ENCODE measurements around the gene PLA2G2C. TPM values are rescaled to one million over a fixed set of nuclear protein-coding genes. Genes with fewer than 3 reads are reported as not detected.
"Not testable (repeated sequence)": the region's sequence is repeated elsewhere in the genome, so short reads cannot be mapped to it uniquely, and the experiment has no call there.

PLA2G2C gene
- total and polyA plus RNA-seq, 9 donors, result 0.02 TPM; not detected in 8

DNA sequence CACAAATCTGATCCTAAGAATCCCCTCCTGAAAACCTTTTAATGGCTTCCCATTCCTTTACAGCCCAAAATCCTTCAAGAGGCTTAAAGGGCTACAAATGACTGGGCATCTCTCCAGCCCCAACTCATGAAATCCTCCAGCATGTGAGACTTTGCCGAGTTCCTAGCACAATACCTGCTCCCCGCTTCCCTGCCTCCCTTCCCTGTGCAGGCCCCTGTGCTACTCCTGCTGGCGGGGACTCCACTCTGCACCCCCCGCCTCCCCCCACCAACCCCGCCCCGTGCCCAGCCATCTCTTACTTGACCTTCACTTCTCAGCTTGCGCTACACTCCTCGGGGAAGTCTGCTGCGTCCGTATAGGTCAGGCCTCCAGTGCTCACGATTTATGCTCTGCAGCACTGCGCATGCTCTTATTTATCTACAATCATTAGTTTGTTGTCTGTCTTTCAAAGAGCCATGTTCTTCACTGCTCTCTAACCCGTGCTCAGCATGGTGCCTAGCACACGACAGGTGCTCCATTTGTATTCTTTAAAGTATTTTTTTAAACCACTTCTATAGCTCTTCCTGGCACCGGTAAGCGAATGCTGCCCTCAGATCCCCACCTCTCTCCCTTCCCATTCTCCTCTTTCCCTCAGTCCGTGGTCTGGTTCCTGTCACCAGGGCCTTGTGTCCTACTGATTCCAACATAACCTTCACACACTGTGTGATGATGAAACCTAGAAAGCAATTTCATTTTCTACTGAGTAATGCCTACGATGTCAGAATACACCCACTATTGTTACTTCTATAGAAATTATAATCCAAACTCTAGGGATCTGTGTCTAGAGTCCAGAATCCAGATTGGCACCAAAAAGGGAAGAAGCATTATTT lies 37.5 kb upstream of the PLA2G2C start:
- no peak overlapping the region for H3K27ac ChIP-seq
- H3K9me3 ChIP-seq, result no peaks in the 10 kb centered on the region
- no peak for TF ChIP-seq CTCF (IDR thresholded peaks at IDR 0.05)
- no peak for TF ChIP-seq EP300 (IDR thresholded peaks at IDR 0.05)
- no peak for TF ChIP-seq POLR2A (IDR thresholded peaks at IDR 0.05)
- H3K27me3 ChIP-seq, result no peaks in the 10 kb centered on the region
- H3K4me1 ChIP-seq (ENCODE audit: insufficient read depth), result no peaks in the 10 kb centered on the region
- no peaks in the 10 kb centered on the region for H3K36me3 ChIP-seq
- H3K4me3 ChIP-seq, result no peak overlapping the region
- intact Hi-C loops (cut with DNase I), result no loop called here
- 25 to 30% (median 28%) methylated on average over 18 of the region's 18 CpGs for WGBS, 3 donors
- DNase-seq, result no peak

DNA sequence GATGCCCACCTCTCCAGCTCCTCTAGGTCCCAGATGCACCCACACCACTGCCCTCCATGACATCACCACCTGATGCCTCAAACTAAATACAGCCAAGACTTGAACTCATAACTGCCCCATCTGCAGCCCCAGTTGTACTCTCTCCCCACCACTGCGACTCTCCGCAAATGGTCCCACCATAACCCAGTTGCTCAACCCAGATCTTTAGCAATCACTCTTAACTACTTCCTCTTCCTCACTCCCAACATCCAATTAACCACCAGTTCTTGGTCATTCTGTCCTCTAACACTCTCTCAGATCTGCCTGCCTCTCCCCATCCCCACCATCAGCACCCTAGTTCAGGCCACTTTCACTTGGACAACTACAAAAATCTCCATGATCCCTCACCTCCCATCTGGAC lies 36.8 kb upstream of the PLA2G2C start:
- DNase-seq, result no peak
- Histone ChIP-seq H3K4me3 (no peak overlapping the region), H3K4me1 (ENCODE audit: insufficient read depth) (no peaks in the 10 kb centered on the region), H3K9me3 (no peaks in the 10 kb centered on the region), H3K36me3 (no peaks in the 10 kb centered on the region), H3K27ac (no peak overlapping the region), H3K27me3 (no peaks in the 10 kb centered on the region)
- WGBS, 3 donors, result 93 to 98% (median 97%) methylated on average over 2 of the region's 2 CpGs
- no peak for TF ChIP-seq POLR2A (IDR thresholded peaks at IDR 0.05)
- no peak for TF ChIP-seq CTCF (IDR thresholded peaks at IDR 0.05)
- TF ChIP-seq EP300 (IDR thresholded peaks at IDR 0.05), result no peak
- intact Hi-C loops (cut with DNase I), result no loop called here

DNA sequence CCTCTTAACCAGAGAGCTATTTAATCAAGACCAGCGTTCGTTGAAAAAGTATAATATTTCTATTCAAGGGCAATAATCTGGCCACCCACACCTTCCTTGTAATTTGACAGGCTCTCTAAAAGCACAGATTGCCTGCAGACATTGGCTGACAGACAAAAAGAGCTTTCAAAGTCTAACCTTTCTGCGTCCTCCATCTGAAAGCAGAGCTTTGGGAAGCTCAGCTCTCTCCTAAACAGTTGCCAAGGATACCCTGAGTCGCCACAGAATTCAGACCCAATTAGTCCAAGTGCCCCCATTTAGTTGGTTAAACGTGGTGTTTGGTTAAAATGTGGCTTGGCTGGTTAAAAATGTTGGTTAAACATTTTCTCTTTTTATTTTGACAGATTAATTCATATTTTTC lies 33.7 kb upstream of the PLA2G2C start:
- intact Hi-C loops (cut with DNase I), result no loop called here
- no peaks in the 10 kb centered on the region for H3K4me1 ChIP-seq (ENCODE audit: insufficient read depth)
- no peaks in the 10 kb centered on the region for H3K9me3 ChIP-seq
- WGBS, 3 donors, result 26 to 48% (median 28%) methylated on average over 5 of the region's 5 CpGs
- TF ChIP-seq CTCF (IDR thresholded peaks at IDR 0.05) (no peak), EP300 (IDR thresholded peaks at IDR 0.05) (no peak), POLR2A (IDR thresholded peaks at IDR 0.05) (no peak)
- no peak for DNase-seq
- no peaks in the 10 kb centered on the region for H3K36me3 ChIP-seq
- no peak overlapping the region for H3K4me3 ChIP-seq
- H3K27me3 ChIP-seq, result no peaks in the 10 kb centered on the region
- no peak overlapping the region for H3K27ac ChIP-seq

DNA sequence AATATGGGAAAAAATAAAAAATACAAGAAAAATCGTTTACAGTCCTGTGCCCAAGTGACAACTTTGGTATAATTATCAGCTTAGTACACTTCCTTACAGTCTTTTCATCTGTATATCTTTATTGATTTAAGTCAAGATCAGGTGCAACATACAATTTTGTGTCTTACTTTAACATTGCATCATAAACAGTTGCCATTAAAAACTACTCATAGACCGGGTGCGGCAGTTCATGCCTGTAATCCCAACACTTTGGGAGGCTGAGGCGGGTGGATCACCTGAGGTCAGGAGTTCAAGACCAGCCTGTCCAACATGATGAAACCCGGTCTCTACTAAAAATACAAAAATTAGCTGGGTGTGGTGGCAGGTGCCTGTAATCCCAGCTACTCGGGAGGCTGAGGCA lies 32.7 kb upstream of the PLA2G2C start:
- not testable (repeated sequence) for H3K4me1 ChIP-seq (ENCODE audit: insufficient read depth); DNase-seq
- intact Hi-C loops (cut with DNase I), result loop anchor here in 1 of 4 donors (10.0 kb wide), 1 partner anchor 276 kb away; no protein-coding TSS in a partner anchor

DNA sequence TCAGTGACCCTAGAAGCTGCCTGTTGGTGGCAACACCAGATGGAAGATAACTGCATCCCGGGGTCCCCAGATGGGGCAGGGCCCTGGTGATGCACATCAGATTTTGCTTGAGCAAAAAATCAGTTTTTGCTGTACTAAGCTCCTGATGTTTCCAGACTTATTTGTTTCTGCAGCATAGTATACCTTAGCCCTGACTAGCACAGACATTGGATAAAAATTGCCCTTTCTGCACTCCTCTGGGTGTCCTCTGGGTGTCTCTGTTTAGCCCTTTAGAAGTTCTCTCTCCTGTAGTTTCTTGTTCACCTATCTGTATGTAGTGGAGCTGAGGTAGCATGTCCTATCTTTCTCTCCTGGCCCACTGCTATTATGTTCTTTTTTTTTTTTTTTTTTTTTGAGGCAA lies 30.3 kb upstream of the PLA2G2C start:
- intact Hi-C loops (cut with DNase I), result loop anchor here in 1 of 4 donors (10.0 kb wide), 1 partner anchor 278 kb away; no protein-coding TSS in a partner anchor
- TF ChIP-seq POLR2A (IDR thresholded peaks at IDR 0.05) (no peak), CTCF (IDR thresholded peaks at IDR 0.05) (no peak), EP300 (IDR thresholded peaks at IDR 0.05) (no peak)
- Histone ChIP-seq H3K4me3 (no peak overlapping the region), H3K4me1 (ENCODE audit: insufficient read depth) (peaks cover 7% of the 10 kb centered on the region), H3K36me3 (no peaks in the 10 kb centered on the region), H3K27ac (no peak overlapping the region), H3K9me3 (no peaks in the 10 kb centered on the region), H3K27me3 (no peaks in the 10 kb centered on the region)
- 82 to 94% (median 93%) methylated on average over 1 of the region's 1 CpG for WGBS, 3 donors
- no peak for DNase-seq

More for the DNA sequence above, 32.7 kb upstream of the PLA2G2C start:
- H3K4me3 ChIP-seq, H3K9me3 ChIP-seq, H3K27ac ChIP-seq, H3K27me3 ChIP-seq, H3K36me3 ChIP-seq: not testable (repeated sequence)
- 87 to 94% (median 92%) methylated on average over 6 of the region's 6 CpGs for WGBS, 3 donors
